CD14-positive monocyte (primary cell): ENCODE results near the gene SARNP. TPM values are rescaled to one million over a fixed set of nuclear protein-coding genes. Genes with fewer than 3 reads are reported as not detected.

Experiments
- DNase-seq, 3 donors: peaks; one replicate each; pipeline ENCODE4 v3.0.0-alpha.2; 2011 to 2022
- H2AFZ ChIP-seq: 2 replicates; pipeline ENCODE4 v1.6.0; 2012; ENCODE audit warnings: mild to moderate bottlenecking, low read depth, low read length, inconsistent platforms; ENCODE audit not compliant: insufficient read depth, poor library complexity, severe bottlenecking
- H3K27ac ChIP-seq, 2 donors: 1 replicate in 1 of 2; 2 replicates in 1 of 2; pipeline ENCODE4 v1.5.1; 2012 to 2013; ENCODE audit warnings: low read length in 2 of 2, control low read depth in 1 of 2, inconsistent platforms in 1 of 2, low read depth in 1 of 2, mild to moderate bottlenecking in 1 of 2
- H3K27me3 ChIP-seq, 2 donors: one replicate each; pipeline versions ENCODE4 v1.6.0 to v1.6.1; 2011 to 2013; ENCODE audit warnings: low read length in 2 of 2; ENCODE audit not compliant: control insufficient read depth in 2 of 2, insufficient read depth in 2 of 2
- H3K36me3 ChIP-seq, 2 donors: replicated peaks in 1 of 2; 1 replicate in 1 of 2; 2 replicates in 1 of 2; pipeline versions ENCODE4 v1.5.1 to v1.6.1; 2012 to 2013; ENCODE audit warnings: low read length in 2 of 2, control low read depth in 1 of 2, inconsistent platforms in 1 of 2, mild to moderate bottlenecking in 1 of 2; ENCODE audit not compliant: insufficient read depth in 2 of 2, control insufficient read depth in 1 of 2
- H3K4me1 ChIP-seq, 2 donors: 1 replicate in 1 of 2; 2 replicates in 1 of 2; pipeline versions ENCODE4 v1.5.1 to v1.6.1; 2012 to 2013; ENCODE audit warnings: low read length in 2 of 2, control low read depth in 1 of 2, inconsistent platforms in 1 of 2, mild to moderate bottlenecking in 1 of 2, moderate library complexity in 1 of 2; ENCODE audit not compliant: insufficient read depth in 2 of 2, control insufficient read depth in 1 of 2
- H3K4me2 ChIP-seq: replicated peaks from 2 replicates; pipeline ENCODE3; 2012; ENCODE audit warnings: low read length, moderate library complexity, mild to moderate bottlenecking; ENCODE audit not compliant: poor library complexity, severe bottlenecking; ENCODE audit errors: extremely low read depth
- H3K4me3 ChIP-seq, 3 experiments: fragments of 200-600 bp in 1 of 3; sonication (generic) in 1 of 3; replicated peaks in 1 of 3; 1 replicate in 2 of 3; 2 replicates in 1 of 3; pipeline ENCODE4 v1.5.1; 2011 to 2013; ENCODE audit warnings: low read length in 3 of 3, mild to moderate bottlenecking in 3 of 3, control low read depth in 2 of 3, low read depth in 2 of 3, inconsistent platforms in 1 of 3, moderate library complexity in 1 of 3
- H3K79me2 ChIP-seq: 2 replicates; pipeline ENCODE4 v1.6.0; 2012; ENCODE audit warnings: mild to moderate bottlenecking, control low read depth, inconsistent platforms, low read length, moderate library complexity; ENCODE audit not compliant: insufficient read depth
- H3K9ac ChIP-seq: 2 replicates; pipeline ENCODE4 v1.6.0; 2017; ENCODE audit warnings: low read length, mild to moderate bottlenecking; ENCODE audit not compliant: insufficient read depth, poor library complexity, severe bottlenecking
- H3K9me3 ChIP-seq, 2 donors: replicated peaks in 1 of 2; 1 replicate in 1 of 2; 2 replicates in 1 of 2; pipeline versions ENCODE4 v1.5.1 to v1.6.1; 2012 to 2013; ENCODE audit warnings: low read length in 2 of 2, control low read depth in 1 of 2; ENCODE audit not compliant: control insufficient read depth in 1 of 2, insufficient read depth in 1 of 2
- H4K20me1 ChIP-seq: 2 replicates; pipeline ENCODE4 v1.6.0; 2012; ENCODE audit warnings: mild to moderate bottlenecking, low read length, control low read depth, moderate library complexity; ENCODE audit not compliant: insufficient read depth
- H3K27ac Mint-ChIP-seq, 7 donors: one replicate each; pipeline ENCODE4 v1.8.0; 2020; ENCODE audit warnings: mild to moderate bottlenecking in 7 of 7, mixed read lengths in 7 of 7, moderate library complexity in 6 of 7, inconsistent platforms in 2 of 7
- H3K27me3 Mint-ChIP-seq, 3 donors: one replicate each; pipeline ENCODE4 v1.8.0; 2021 to 2022; ENCODE audit warnings: low read depth in 3 of 3, mild to moderate bottlenecking in 3 of 3, mixed read lengths in 3 of 3, moderate library complexity in 3 of 3, inconsistent platforms in 1 of 3
- H3K36me3 Mint-ChIP-seq, 2 donors: one replicate each; pipeline ENCODE4 v1.8.0; 2020; ENCODE audit warnings: mixed read lengths in 2 of 2, inconsistent platforms in 1 of 2, mild to moderate bottlenecking in 1 of 2
- H3K4me1 Mint-ChIP-seq: one replicate; pipeline ENCODE4 v1.8.0; 2020; ENCODE audit warnings: mild to moderate bottlenecking, mixed read lengths
- H3K4me3 Mint-ChIP-seq, 2 donors: one replicate each; pipeline ENCODE4 v1.8.0; 2020; ENCODE audit warnings: mild to moderate bottlenecking in 2 of 2, mixed read lengths in 2 of 2, moderate library complexity in 1 of 2
- H3K9me3 Mint-ChIP-seq, 7 donors: one replicate each; pipeline ENCODE4 v1.8.0; 2020 to 2022; ENCODE audit warnings: mixed read lengths in 7 of 7, mild to moderate bottlenecking in 6 of 7, moderate library complexity in 6 of 7, inconsistent platforms in 2 of 7
- WGBS: methylation state at CpG from one replicate; pipeline ENCODE4 v1.1.5; 2013; ENCODE audit warnings: missing lambda C conversion rate; ENCODE audit not compliant: insufficient coverage; 5-methylcytosine and 5-hydroxymethylcytosine counted together
- intact Hi-C, 2 donors: fragments of 100-400 bp; cut with micrococcal nuclease; formaldehyde crosslinking; loops; one replicate each; pipeline versions ENCODE4 v1.15.0 to v1.15.1; 2023
- polyA plus RNA-seq, 3 donors: library from polyadenylated mRNA; depleted of rRNA in 1 of 3; unstranded in 2 of 3; stranded (reverse) in 1 of 3; fragments of 300-500 nt in 2 of 3; fragments of >200 nt in 1 of 3; fragmentation: Illumina TruSeq in 2 of 3; gene quantifications; 1 replicate in 2 of 3; 2 replicates in 1 of 3; pipeline ENCODE4 v1.2.3, GENCODE V29; 2012 to 2021
- TF ChIP-seq, protein P1 (sequence below): fragments of 200-600 bp; IDR thresholded peaks from one replicate; pipeline ENCODE4 v1.8.0; 2022; ENCODE audit warnings: antibody characterized with exemption, mild to moderate bottlenecking

SARNP gene
- polyA plus RNA-seq, 3 donors, result 28.9 to 139 (median 98.6) TPM

DNA sequence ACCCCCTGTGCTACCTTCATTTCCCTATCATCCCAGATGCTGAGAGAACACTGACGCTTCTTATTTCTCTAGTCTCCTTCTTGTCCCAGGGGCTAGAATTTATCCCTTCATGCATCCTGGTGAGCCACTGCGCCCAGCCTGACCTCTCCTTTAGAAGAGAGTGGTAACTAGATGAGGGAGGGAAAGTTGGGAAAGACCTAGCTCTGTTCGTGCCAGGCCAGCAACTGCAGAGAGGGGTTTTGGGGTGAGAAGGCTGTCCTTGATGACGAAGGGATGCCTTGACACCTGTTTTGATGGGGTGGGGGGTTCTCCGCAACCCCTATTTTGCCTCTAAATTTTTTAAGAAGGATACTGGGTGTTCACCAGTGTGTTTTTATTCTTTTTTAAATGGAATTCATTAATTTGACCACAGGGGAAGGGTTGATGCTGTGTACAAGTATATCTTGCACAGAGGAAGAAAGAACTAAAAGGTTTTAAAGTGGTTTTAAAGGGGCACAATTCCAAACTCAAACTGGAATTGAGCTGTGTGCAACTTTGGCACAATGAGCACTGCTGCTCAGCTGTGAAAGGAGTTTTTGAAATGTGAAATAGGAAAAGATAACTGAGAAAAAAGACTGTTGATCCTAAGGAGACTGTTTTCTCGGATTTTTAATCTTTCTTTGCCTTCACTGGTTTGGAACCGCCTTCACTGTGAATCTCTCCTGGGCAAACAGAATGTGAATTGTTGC lies 32.3 kb upstream of the SARNP start:
- Histone ChIP-seq H4K20me1 (no peaks in the 10 kb centered on the region), H3K27ac (no peak overlapping the region), H3K79me2 (no peaks in the 10 kb centered on the region), H3K4me2 (no peak overlapping the region), H3K4me3 (no peak overlapping the region), H2AFZ (no peak overlapping the region), H3K9me3 (no peaks in the 10 kb centered on the region), H3K4me1 (peaks cover 18 to 21% of the 10 kb centered on the region in 2 donors), H3K27me3 (no peaks in the 10 kb centered on the region), H3K9ac (no peak overlapping the region), H3K36me3 (no peaks in the 10 kb centered on the region)
- no peak for DNase-seq
- intact Hi-C loops, result no loop called here
- H3K27ac Mint-ChIP-seq, result peak overlapping the region in 3 of 7 donors; percentile 15 to 51 (median 25)
- H3K9me3 Mint-ChIP-seq, result peaks cover 0 to 4% (median 0%) of the 10 kb centered on the region in 7 donors
- H3K27me3 Mint-ChIP-seq, result peaks cover 3 to 9% (median 5%) of the 10 kb centered on the region in 3 donors
- H3K36me3 Mint-ChIP-seq, result no peaks in the 10 kb centered on the region
- WGBS, result 92% methylated on average over 2 of the region's 7 CpGs
- TF ChIP-seq, protein P1, sequence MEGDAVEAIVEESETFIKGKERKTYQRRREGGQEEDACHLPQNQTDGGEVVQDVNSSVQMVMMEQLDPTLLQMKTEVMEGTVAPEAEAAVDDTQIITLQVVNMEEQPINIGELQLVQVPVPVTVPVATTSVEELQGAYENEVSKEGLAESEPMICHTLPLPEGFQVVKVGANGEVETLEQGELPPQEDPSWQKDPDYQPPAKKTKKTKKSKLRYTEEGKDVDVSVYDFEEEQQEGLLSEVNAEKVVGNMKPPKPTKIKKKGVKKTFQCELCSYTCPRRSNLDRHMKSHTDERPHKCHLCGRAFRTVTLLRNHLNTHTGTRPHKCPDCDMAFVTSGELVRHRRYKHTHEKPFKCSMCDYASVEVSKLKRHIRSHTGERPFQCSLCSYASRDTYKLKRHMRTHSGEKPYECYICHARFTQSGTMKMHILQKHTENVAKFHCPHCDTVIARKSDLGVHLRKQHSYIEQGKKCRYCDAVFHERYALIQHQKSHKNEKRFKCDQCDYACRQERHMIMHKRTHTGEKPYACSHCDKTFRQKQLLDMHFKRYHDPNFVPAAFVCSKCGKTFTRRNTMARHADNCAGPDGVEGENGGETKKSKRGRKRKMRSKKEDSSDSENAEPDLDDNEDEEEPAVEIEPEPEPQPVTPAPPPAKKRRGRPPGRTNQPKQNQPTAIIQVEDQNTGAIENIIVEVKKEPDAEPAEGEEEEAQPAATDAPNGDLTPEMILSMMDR, result no peak
- peaks cover 32% of the 10 kb centered on the region for H3K4me1 Mint-ChIP-seq
- no peak overlapping the region for H3K4me3 Mint-ChIP-seq

DNA sequence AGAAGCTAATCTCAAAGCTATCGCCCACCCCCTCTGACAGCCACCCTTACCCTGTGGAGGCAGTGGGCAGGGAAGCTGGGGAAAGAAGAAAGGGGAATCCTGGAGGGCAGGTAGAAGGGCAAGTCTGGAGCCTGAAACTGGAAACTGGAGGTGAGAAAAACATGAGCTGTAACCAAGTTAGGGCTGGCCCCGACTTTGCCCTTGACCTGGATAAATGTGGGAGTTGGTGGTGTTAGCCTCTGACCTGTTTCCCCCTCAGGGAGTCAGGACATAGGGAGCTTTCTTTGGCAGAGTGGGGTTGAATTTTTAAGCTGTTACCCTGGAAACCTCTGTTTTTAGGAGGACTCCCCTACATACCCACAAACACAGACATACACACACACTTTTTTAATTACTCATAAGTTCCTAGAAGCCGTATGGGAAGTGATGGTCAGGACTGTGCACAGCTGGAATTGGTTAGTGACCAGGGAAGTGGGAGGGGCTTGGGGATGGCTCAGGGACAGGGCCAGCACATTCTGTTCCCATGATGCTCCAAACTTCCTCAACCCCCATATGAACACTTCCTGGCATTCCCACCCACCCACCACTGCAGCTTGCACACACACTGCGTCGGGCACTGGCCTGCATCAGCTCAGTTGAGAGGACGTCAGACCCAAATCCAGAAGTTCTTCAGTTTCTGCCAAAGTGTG lies 30.2 kb upstream of the SARNP start:
- H3K4me1 Mint-ChIP-seq, result peaks cover 40% of the 10 kb centered on the region
- H3K27ac Mint-ChIP-seq, result peak overlapping the region; percentile 90 to 97 (median 97)
- H3K9me3 ChIP-seq, result no peaks in the 10 kb centered on the region
- no peaks in the 10 kb centered on the region for H3K36me3 ChIP-seq
- H3K4me1 ChIP-seq, result peaks cover 22 to 25% of the 10 kb centered on the region in 2 donors
- WGBS, result 38% methylated on average over 4 of the region's 6 CpGs
- TF ChIP-seq, protein P1, result no peak
- peak overlapping the region in 1 of 3 experiments; percentile 63 for H3K4me3 ChIP-seq
- H2AFZ ChIP-seq, result peak overlapping the region; percentile 52
- DNase-seq, result peak; percentile 73 to 96 (median 89)
- H4K20me1 ChIP-seq, result no peaks in the 10 kb centered on the region
- H3K9ac ChIP-seq, result peak overlapping the region; percentile 66
- H3K79me2 ChIP-seq, result no peaks in the 10 kb centered on the region
- no peaks in the 10 kb centered on the region for H3K27me3 ChIP-seq
- intact Hi-C loops, result loop anchor here in 1 of 2 donors (1.0 kb wide), 1 partner anchor 17 kb away; no protein-coding TSS in a partner anchor
- H3K27ac ChIP-seq, result peak overlapping the region; percentile 73 to 92
- H3K36me3 Mint-ChIP-seq, result no peaks in the 10 kb centered on the region
- peaks cover 0 to 2% (median 0%) of the 10 kb centered on the region in 7 donors for H3K9me3 Mint-ChIP-seq
- H3K27me3 Mint-ChIP-seq, result peaks cover 2 to 7% (median 5%) of the 10 kb centered on the region in 3 donors
- peak overlapping the region; percentile 63 for H3K4me2 ChIP-seq
- peak overlapping the region; percentile 24 to 46 for H3K4me3 Mint-ChIP-seq
